HG02885 (cell line): ENCODE data around the gene TIAM1.
A peak's percentile ranks its signal among the peaks of the same experiment; 100 is the strongest.

Experiments used
- ATAC-seq: cut with Tn5 transposase; IDR thresholded peaks from one replicate; pipeline ENCODE4 v1.9.1; 2021; ENCODE audit warnings: mild to moderate bottlenecking; ENCODE audit not compliant: unreplicated experiment, poor library complexity

TIAM1 gene

GRCh38 chr21:31107176-31107785 lies 236.8 kb downstream of the TIAM1 start:
- no peak for ATAC-seq

DNA sequence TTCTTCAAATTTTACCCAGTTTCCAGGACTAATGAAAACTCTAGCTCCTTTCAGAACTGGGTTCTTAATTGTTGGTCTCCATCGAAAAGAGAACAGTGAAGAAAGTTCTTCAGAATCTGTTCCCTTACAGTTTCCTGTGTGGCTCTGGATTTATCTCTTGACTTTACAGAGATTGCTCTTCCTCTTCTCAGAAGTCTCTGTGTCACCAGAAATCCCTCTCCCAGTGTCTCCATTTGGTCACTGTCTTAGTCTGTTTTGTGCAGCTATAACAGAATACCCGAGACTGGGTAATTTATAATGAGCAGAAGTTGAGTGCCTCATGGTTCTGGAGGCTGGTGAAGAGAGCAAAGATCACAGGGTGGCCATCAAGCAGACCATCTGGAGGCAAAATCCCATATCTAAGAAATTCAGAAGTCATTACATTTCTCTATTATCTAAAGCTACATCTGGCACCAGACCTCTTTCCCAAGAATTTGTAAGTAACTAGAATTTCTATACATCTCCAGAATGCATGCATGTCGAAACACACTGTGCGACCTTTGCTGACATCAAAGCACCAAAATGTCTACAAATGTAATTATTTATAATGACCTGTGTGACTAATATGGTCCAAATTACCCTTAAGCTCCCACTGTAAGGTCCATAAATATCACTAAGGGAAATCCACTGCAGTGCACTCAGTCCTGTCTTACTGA lies 240.3 kb downstream of the TIAM1 start:
- ATAC-seq, result no peak

DNA sequence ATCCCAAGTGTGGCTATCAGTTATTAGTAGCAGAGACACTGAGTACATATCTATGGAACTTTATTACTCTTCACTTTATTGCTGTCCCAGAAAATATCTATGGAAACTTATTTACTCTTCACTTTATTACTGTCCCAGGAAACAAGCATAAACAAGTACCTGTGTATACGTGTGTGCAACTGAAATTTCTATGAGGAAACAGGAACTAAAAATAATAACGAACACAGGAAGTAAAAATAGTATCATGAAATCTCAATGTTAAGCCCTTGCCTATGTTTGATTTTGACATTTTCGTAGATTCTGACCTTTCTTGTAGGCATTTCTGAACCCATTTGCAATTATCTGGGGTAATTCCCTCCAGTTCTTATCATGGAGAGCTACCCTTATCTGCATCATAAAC lies 240.9 kb downstream of the TIAM1 start:
- no peak for ATAC-seq

- no peak for ATAC-seq
These were observed 244.9 kb downstream of the TIAM1 start for GRCh38 chr21:31099122-31099521.

DNA sequence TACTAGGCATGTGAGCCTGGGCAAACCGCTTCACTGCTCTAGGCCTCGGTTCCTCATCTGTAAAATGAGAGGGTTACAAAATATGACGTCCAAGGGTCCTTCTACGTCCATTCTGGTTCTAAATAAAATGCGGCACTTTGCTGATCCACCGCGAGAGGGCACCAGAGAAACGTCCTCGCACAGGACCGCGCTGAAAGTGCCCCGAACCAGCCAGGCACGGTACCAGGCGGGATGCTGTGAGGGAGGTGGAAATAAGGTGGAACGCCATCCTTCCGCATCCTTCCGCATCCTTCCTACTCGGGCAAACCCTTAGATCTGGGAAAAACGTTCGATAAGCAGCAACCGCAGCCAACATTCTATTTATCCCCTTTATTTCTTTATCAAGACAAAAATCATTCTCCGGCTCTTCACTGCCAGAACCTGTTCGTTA lies 245.5 kb downstream of the TIAM1 start:
- ATAC-seq, result peak; percentile 80

DNA sequence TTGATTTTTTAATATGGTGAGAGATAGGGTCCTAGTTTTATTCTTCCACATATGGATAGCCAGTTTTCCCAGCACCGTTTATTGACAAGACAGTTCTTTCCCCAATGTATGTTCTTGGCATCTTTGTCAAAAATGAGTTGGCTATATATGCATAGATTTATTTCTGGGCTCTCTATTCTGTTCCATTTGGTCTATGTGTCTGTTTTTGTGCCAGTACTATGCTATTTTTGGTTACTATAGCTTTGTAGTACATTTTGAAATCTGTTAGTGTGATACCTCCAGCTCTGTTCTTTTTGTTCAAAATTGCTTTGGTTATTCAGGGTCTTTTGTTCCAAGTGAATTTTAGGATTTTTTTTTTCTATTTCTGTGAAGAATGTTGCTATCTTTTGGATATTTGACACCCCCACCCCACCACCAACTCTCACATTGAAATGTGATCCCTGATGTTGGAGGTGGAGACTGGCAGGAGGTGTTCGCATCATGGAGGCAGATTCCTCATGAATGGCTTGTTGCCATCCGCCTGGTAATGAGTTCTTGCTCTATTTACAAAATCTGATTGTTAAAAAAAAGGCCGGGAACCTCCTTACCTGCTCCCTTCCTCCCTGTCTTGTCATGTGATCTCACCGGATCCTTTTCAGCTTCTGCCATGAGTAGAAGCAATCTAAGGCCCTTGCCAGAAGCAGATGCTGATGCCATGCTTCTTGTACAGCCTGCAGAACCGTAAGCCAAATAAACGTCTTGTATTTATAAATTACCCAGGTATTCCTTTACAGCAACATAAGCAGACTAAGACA lies 251.0 kb downstream of the TIAM1 start:
- no peak for ATAC-seq

DNA sequence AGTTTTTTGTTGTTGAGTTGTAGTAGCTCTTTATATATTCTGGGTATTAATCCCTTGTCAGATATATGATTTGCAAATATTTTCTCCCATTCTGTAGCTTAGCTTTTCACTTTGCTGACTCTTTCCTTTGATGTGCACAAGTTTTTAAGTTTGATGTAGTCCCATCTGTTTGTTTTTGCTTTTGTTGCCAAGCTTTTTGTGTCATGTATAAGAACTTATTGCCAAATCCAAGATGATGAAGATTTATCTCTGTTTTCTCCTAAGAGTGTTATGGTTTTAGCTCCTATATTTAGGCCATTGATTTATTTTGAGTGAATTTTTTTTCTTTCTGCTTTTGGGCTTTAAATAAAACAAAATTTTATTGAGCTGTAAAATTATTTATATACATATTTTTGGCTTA lies 253.7 kb downstream of the TIAM1 start:
- no peak for ATAC-seq

DNA sequence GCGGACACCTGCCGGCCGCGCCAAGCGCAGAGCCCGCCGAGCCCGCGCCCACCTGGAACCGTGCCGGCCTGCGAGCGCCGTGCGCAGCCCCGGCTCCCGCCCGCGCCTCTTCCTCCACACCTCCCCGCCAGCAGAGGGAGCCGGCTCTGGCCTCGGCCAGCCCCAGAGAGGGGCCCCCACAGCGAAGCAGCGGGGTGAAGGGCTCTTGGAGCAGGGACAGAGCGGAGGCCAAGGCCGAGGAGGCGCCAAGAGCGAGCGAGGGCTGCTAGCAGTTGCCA lies 255.6 kb downstream of the TIAM1 start:
- no peak for ATAC-seq

DNA sequence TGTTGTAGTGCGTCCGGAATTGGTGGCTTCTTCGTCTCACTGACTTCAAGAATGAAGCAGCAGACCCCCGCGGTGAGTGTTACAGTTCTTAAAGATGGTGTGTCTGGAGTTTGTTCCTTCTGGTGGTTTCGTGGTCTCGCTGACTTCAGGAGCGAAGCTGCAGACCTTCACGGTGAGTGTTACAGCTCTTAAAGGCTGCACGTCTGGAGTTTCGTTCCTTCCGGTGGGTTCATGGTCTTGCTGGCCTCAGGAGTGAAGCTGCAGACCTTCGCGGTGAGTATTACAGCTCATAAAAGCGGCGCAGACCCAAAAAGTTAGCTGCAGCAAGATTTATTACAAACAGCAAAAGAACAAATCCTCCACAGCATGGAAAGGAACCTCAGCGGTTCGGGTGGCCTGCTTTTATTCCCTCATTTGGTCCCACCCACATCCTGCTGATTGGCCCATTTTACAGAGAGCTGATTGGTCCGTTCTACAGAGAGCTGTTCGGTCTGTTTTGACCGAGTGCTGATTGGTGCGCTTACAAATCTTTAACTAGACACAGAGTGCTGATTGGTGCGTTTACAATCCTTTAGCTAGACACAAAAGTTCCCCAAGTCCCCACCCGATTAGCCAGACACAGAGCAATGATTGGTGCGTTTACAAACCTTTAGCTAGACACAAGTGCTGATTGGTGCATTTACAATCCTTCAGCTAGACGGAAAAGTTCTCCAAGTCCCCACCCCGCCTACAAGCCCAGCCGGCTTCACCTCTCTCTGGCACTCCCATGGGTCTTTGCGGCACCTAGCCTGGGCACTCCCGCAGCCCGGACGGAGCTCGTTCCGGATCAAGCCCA lies 256.2 kb downstream of the TIAM1 start:
- ATAC-seq, result no peak

- ATAC-seq, result no peak
These were observed 259.4 kb downstream of the TIAM1 start for GRCh38 chr21:31084689-31085088.

DNA sequence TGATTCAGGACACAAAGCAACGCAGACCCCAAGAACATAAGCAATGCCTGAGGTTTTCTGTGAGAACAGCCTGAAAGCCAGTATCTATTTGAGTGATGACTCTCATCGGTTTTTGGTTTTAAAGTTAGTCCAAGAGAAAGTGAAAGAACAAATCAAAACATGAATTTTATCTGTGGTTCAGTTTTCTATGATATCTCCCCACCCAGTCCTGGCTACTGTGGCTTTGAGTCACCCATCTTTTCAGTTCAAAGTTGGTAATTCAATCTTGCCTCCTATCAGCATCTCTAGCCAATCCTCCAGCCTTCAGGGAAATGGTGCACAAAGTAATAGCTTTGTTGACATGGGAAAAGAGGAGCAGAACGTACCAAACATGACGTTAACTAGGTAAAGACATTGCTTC lies 265.3 kb downstream of the TIAM1 start:
- peak; percentile 95 for ATAC-seq

GRCh38 chr21:31078216-31078615 lies 265.8 kb downstream of the TIAM1 start:
- peak; percentile 11 for ATAC-seq

GRCh38 chr21:31075848-31076247 lies 268.2 kb downstream of the TIAM1 start:
- no peak for ATAC-seq

DNA sequence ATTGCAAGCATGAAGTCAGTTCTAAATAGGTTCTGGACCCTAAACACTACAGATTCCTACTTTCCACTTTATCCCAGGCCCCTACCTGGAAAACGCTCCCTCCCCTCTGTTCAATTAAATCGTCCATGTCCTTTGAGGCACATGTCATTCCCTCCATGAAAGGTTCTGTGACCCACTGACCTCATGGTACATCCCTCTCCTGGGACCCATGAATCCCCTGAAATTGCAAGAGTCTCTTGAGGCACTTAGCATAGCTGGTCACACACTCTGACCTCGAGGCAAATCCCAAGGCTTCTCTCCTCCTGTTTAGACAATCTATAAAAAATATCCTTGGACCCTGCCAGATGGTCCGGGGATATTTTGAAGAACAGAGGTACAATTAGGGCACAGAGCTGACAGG lies 271.5 kb downstream of the TIAM1 start:
- ATAC-seq, result no peak
